Embryonic facial prominence (tissue), 1 donor: ENCODE data around the gene PALM3.
"Not testable (repeated sequence)": the region's sequence is repeated elsewhere in the genome, so short reads cannot be mapped to it uniquely, and the experiment has no call there.

Source experiments
- DNase-seq: peaks from one replicate; pipeline ENCODE4 v3.0.0-alpha.2; 2016; ENCODE audit errors: extremely low spot score

The PALM3 gene

DNA sequence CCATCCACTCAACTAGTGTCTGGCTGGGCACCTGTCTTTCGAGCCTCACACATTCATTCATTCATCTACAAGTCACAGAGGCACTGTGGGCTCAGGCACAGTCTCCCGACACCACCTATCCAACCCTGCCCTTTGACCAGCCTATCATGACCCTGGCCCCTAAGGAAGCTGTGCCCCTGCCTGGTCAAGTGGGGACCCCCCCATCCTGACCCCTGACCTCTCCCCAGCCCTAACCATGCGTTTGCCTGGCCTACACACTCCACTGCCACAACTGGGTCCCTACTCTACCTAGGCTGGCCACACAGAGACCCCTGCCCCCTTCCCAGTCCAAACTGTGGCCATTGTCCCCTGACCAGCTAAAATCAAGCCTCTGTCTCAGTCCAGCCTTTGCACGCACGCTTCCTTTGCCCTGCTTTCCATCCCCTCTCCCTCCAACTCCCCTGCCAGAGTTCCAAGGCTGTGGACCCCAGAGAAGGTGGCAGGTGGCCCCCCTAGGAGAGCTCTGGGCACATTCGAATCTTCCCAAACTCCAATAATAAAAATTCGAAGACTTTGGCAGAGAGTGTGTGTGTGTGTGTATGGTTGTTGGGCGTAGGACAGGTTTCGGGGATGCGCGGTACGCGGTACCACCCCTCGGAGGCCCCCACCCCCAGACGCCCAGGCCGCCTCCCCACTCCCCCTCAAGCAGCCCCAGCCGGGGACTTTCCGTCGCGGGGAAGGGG lies 30.7 kb downstream of the PALM3 start:
- no peak for DNase-seq

DNA sequence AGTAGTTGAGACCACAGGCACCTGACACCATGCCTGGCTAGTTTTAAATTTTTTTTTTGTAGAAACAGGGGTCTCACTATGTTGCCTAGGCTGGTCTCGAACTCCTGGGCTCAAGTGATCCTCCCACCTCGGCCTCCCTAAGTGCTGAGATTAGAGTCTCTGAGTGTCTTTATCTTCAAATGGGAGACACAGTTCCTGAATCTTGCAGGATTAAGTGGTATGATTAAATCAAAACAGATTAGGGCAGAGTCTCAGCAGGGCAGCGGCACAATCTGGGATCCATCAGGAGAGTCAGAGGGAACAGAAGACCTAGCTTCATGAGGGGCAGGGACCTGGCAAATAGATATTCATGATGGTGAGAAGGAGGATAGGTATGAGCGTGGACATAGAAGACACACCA lies 33.0 kb downstream of the PALM3 start:
- DNase-seq, result no peak

DNA sequence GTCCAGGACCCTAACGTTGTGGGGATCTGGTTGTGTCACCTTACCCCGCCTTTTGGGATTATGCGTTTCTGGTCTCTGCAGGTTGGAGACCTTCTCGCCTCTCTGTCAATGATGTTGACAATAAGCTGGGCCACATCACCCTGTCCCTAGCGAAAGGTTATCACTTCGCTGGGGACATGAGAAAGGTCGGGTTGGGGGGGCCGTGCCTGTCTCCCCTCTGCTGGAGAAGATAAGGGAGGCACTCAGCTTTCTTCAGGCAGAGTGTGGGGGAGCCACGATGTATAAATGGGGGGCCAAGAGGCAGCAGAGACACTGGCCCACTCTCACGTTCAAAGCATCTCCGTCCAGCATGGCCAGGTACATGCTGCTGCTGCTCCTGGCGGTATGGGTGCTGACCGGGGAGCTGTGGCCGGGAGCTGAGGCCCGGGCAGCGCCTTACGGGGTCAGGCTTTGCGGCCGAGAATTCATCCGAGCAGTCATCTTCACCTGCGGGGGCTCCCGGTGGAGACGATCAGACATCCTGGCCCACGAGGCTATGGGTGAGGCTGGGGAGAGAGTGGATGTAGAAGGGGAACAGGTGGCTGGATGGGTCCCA lies 33.9 kb downstream of the PALM3 start, which contains the start of gene RLN3:
RLN3 (plus strand) TSS at position 293 of the 595 bp plus-strand sequence; CDS start at position 350, 57 bp downstream.
- DNase-seq, result no peak

DNA sequence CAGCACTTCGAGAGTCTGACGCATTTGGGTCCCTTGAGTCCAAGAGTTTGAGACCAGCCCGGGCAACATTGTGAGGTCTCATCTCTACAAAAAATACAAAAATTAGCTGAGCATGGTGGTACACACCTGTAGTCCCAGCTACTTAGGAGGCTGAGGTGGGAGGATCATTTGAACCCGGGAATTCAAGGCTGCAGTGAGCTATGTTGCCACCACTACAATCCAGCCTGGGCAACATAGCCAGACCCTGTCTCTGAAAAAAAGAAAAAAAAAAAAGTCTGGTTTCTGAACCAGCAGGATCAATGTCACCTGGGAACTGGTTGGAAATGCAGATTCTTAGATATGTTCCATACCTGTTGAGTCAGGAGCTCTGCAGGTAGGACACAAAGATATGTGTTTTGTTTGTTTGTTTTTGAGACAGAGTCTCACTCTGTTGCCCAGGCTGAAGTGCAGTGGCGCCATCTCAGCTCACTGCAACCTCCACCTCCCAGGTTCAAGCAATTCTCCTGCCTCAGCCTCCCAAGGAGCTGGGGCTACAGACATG lies 35.2 kb downstream of the PALM3 start:
- not testable (repeated sequence) for DNase-seq

DNA sequence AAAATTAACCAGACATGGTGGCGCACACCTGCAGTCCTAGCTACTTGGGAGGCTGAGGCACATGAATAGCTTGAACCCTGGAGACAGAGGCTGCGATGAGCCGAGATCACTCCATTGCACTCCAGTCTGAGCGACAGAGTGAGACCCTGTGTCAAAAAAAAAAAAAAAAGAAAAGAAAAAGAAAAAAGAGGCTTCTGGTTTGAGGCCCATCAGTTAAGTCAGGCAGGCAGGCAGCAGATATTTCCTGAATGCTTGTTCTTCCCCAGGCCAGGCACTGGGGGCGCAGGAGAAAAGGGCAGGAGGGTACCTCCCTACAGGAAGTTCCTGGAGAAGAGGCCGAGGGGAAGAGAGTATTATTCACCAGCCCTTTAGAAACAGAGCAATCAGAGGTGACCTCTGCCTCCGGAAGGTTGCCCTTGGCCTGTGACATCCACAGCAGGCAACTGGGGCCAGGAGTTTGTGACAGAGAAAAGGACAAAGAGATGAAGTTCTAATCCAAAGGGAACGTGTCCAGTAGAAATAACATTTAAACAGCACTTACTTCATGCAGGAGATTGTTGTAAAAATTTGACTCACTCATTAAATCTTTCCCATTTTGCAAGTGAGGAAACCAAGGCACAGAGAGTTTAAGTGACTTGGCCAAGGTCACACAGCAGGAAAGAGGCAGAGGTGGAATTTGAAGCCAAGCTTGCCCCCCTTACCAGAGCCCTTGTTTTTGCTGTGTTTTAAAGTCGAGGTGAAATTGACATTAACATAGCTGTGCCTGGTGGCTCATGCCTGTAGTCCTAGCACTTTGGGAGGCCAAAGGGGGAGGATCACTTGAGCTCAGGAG lies 38.3 kb downstream of the PALM3 start:
- DNase-seq, result no peak

DNA sequence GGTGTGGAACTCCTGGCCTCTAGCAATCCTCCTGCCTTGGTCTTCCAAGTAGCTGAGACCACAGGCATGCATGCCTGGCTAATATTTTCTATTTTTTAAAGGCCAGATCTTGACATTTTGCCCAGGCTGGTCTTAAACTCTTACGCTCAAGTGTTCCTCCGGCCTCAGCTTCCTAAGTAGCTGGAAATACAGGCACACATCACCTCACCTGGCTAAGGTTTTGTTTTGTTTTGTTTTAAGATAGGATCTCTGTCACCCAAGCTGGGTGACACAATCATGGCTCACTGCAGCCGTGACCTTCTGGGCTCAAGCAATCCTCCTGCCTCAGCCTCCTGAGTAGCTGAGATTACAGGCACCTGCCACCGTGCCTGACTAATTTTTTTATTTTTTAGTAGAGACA lies 39.4 kb downstream of the PALM3 start:
- DNase-seq, result no peak

DNA sequence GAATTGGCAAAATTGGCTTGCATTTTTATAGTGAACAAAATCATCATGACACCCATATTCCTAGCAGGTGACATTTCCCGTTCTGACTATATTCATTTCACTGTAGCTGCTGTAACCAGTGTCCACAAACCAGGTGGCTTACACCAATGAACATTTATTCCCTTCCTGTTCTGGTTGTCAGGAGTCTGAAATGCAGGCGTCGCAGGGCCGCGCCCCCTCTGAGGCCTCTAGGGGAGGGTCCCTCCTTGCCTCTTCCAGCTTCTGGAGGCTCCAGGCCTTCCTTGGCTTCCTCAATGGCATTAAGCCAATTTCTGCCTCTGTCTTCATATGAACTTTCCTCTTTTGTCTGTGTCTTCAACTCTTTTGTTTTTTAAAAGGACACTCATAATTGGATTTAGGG lies 40.4 kb downstream of the PALM3 start:
- no peak for DNase-seq

DNA sequence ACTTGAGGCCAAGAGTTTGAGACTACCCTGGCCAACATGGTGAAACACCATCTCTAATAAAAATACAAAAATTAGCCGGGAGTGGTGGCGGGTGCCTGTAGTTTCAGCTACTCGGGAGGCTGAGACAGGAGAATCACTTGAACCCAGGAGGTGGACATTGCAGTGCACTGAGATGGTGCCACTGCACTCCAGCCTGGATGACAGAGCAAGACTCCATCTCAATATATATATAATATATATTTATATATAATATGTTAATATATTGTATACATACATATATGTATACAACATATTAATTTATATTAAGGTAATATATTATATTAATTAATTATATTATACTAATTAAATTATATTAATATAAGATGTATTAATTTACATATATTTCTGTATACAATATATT lies 42.1 kb downstream of the PALM3 start:
- not testable (repeated sequence) for DNase-seq

DNA sequence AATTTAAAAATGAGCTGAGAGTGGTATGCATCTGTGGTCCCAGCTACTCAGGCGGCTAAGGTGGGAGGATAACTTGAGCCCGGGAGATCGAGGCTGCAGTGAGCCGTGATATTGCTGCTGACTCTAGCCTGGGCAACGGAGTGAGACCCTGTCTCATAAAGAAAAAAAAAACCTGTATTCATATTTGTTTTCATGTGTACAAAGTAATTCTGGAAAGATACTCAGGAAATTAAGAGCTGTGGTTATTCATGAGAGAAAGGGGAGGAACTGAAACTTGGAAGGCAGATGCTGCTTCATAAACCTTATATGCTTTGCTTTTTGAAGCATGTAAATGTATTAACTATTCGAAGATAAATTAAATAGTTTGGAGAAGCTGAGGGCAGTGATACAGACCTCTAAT lies 42.8 kb downstream of the PALM3 start:
- no peak for DNase-seq

DNA sequence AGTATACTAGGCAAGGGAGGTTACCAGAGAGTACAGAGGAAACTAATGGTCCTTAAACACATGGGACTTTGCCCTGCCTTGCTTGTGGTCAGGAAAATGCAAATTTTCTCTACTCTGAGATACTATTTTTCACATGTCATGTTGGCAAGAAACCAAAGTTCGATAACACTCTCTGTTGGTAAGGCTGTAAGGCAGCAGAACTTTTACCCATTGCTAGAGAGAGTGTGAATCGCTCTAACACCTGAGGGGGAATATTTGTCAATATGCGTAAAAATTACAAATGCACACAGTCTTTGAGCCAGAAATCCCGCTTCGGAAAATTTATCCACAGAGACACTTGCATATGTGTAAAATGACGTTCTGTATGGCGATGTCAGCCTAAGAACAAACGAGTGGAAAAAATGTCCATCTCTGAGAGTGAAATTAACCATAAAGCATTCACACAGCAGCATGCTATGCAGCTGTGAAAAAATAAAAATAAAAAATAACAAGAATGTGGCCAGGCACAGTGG lies 46.3 kb downstream of the PALM3 start:
- no peak for DNase-seq

DNA sequence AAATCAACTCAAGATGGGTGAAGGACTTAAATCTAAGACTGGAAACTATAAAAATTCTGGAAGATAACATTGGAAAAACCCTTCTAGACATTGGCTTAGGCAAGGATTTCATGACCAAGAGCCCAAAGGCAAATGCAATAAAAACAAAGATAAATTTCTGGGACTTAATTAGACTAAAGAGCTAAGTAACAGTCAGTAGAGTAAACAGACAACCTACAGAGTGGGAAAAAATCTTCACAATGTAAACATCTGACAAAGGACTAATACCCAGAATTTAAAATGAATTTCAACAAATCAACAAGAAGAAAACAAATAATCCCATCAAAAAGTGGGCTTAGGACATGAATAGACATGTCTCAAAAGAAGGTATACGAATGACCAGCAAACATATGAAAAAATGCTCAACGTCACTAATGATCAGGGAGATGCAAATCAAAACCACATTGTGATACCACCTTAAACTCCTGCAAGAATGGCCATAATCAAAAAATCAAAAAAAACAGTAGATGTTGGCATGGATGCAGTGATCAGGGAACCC lies 49.4 kb downstream of the PALM3 start:
- no peak for DNase-seq

DNA sequence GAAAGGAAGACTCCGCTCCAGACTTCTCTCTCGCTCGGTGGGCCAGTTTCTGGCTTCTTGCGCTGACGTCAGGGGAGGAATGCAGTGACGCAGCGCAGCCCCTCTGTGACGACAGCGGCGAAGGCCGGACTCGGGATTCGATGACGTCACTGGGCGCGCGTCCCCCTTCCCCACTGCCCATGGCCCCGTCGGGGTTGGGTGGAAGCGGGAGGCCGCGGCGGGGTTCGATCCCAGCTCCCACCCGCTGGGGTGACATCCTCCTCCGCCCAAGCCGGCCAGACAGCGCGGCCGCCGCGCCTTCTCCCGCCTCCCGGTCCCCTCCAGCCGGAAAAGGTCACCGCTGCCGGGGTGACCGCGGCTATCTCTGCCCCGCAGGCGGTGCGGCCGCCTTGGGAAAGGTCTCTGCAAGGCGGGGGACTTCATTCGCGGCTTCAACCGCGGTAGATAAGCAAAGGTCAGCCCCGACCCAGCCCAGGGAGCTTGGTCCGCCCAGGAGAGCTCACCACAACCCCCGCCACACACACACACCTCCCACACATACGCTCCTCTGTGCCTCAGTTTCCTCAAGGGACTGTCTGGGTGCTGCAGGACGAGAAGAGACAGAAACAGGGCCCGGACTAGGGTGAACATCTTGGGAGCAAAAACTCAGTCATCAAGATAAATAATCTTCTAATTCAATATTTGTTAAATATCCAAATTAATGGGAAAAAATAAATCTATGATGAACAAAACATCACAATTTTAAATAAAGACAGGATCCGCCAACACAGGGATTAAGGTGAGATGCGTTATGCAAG lies 54.9 kb downstream of the PALM3 start:
- no peak for DNase-seq

DNA sequence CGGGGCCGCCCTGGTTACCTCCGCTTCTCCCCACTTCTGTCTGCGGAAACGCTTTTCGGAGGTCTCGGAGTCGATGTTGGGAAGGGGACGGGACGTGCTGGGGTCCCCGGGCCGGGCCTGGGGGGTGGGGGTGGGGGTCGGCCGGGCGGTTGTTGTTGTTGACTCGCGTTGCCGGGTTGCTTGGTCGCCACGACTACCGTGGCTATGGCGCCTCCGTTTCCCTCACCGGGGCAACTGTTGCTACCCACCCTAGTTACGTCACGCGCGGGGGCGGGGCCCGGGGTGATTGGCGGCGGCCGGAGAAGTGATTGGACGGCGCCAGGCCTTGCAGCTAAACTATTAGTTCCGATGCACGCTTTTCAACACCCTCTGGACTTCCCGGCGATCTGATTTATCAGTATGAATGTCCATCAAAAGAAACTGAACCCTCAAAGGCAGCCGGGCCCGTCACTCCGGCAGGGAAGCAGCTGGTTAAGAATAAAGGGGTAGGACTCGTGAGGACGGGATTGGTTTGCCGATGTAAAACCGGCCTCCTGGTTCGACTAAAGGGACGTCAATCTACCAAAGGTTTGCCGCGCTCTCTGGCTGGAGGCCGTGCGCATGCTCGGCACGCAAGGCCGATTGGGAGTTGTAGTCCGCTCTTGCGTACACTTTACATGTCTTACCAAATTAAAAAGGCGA lies 55.7 kb downstream of the PALM3 start, which contains the start of gene RFX1:
RFX1 (minus strand) TSS at position 236 of the 681 bp plus-strand sequence. CDS start 12,477 bp downstream, outside the sequence.
- peak; percentile 100 for DNase-seq

DNA sequence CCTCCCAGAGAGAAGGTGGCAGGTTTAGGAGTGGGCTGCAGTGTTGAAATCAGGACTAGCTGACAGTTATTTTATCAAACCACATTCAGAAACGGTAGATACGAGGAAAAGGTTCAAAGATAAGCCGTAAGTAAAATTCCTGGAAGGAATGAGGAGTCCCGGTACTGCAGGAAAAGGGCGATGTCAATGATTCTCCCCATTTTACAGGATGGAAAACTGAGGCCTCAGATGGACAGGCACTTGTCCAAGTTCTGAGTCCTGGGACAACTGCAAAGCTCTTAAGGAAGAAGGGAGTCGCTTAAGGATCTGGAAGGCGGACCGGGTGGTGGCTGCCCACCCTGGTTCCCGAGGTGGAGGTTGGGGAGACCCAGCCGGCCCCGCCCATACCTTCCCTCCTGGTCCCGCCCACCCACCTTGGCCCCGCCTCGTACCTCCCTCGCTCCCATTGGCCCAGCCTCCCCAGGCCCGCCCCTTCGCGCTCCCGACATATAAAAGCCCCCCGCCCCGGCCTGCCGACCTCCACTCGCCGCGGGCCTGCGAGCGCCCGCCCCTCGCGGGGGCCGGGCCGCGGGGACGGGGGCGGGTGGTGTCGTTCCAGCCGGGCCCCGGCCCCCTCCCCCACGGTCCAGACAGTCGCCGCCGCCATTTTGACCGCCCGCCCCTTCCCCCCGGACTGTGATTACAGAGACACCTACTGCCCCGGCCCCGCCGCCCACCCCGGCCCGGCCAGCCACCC lies 56.4 kb downstream of the PALM3 start:
- DNase-seq, result peak; percentile 87

DNA sequence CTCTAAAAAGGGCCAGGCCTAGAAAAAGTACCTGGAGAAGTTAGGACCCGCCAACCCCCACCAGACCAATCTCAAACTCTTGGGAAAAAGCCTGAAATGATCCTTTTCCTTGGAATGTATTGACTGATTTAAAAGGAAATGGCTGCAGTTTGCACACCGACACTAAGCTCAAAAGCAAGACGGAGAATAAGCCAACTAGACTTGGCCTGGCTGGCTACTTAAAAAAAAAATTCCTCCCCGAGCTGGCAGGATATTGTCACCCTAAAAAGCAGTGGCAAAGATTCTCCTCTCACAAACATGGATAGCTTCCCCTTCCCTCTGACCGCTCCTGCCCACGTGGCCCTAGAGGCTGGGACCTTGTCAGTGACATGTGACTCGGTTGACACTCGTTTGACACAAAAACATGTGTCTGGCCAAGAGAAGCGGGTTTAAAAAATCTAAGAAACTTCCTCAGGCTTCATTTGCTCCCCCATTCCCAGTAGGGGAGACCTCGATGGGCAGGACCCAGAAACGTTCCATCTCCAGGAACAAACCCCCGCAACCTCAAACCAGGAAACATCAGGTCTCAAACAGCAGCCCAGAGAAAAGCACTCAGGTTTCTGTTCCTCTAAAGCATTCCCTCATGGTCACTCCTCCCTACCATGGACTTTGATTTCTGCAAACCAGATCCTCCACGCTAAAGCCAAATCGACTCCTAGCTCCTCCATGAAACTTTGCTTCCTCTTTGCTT lies 57.1 kb downstream of the PALM3 start:
- DNase-seq, result no peak
